ENCODE measurements around the gene NEUROD2. TPM values are rescaled to one million over a fixed set of nuclear protein-coding genes. Genes with fewer than 3 reads are reported as not detected.

The NEUROD2 gene
- total RNA-seq, 6 experiments from 2014 or later: not detected

DNA sequence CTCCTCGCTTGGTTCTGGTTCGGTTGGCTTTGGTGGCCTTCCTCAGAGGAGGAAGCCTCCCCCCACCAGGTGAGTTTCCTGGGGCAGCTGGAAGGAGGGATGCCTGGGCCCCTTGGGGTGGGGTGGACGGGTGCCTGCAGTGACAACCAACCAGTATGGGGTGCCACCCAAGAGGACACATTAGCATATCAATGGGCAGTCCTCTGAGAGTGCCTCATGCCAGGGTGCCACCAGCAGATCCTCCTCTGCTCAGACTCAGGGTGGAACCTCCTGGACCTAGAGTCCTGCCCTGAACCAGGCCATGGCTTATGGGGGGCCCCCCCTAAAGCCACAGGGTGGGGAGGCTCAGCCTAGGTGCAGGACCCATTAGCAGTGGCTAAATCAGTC is 21.8 kb upstream of the NEUROD2 start:
- no peak for DNase-seq
- no peaks in the 10 kb centered on the region for H3K9me3 Mint-ChIP-seq
- no peaks in the 10 kb centered on the region for H3K36me3 Mint-ChIP-seq (ENCODE audit: low read depth)
- TF ChIP-seq, protein P1, sequence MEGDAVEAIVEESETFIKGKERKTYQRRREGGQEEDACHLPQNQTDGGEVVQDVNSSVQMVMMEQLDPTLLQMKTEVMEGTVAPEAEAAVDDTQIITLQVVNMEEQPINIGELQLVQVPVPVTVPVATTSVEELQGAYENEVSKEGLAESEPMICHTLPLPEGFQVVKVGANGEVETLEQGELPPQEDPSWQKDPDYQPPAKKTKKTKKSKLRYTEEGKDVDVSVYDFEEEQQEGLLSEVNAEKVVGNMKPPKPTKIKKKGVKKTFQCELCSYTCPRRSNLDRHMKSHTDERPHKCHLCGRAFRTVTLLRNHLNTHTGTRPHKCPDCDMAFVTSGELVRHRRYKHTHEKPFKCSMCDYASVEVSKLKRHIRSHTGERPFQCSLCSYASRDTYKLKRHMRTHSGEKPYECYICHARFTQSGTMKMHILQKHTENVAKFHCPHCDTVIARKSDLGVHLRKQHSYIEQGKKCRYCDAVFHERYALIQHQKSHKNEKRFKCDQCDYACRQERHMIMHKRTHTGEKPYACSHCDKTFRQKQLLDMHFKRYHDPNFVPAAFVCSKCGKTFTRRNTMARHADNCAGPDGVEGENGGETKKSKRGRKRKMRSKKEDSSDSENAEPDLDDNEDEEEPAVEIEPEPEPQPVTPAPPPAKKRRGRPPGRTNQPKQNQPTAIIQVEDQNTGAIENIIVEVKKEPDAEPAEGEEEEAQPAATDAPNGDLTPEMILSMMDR (IDR thresholded peaks at IDR 0.05): no peak
- peaks cover 37% of the 10 kb centered on the region for H3K27me3 Mint-ChIP-seq (ENCODE audit: insufficient read depth)
- H3K27ac Mint-ChIP-seq: no peak overlapping the region
- no peak overlapping the region for H3K4me3 Mint-ChIP-seq
- H3K4me1 Mint-ChIP-seq (ENCODE audit: low read depth): no peaks in the 10 kb centered on the region

DNA sequence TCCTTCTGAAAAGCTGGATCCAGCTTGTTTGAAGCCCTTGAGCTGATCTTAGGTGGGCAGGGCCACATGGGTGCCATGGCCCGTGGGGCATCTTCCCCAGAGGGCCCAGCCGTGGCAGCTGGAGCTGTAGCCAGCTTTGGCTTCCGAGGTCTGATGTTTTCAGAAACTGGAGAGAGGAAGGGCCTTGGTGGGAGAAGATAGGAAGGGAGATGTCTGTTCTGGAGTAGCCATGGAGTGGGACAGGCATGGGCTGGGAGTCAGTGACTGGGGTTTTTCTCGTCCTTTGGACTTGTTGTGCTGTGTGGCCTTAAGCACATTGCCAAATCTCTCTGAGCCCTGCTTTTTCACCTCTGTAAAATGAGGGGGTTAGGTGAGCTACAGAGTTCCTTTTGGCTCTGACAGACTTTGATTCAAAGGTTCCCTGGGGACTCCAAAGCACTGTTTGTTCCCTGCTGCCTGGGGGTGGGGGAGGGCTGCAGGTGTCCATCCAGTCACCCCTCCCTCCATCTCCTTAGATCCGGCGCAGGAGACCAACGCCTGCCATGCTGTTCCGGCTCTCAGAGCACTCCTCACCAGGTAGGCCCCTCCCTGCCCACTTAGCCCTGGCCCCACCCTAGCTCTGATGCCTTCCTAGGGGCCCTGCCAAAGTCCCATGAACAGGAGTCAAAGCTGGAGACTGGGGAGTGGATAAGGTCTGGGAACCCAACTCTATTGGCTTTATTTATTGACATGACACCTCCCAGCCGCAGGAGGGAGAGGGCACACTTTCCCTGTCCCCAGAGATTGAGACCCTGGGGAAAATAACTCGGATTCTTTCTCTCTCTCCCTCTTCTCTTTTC is 21.2 kb upstream of the NEUROD2 start:
- H3K4me1 Mint-ChIP-seq (ENCODE audit: low read depth): no peaks in the 10 kb centered on the region
- no peaks in the 10 kb centered on the region for H3K9me3 Mint-ChIP-seq
- H3K36me3 Mint-ChIP-seq (ENCODE audit: low read depth): no peaks in the 10 kb centered on the region
- DNase-seq: no peak
- TF ChIP-seq, protein P1 (IDR thresholded peaks at IDR 0.05): no peak
- no peak overlapping the region for H3K4me3 Mint-ChIP-seq
- H3K27me3 Mint-ChIP-seq (ENCODE audit: insufficient read depth): peaks cover 37% of the 10 kb centered on the region
- no peak overlapping the region for H3K27ac Mint-ChIP-seq

DNA sequence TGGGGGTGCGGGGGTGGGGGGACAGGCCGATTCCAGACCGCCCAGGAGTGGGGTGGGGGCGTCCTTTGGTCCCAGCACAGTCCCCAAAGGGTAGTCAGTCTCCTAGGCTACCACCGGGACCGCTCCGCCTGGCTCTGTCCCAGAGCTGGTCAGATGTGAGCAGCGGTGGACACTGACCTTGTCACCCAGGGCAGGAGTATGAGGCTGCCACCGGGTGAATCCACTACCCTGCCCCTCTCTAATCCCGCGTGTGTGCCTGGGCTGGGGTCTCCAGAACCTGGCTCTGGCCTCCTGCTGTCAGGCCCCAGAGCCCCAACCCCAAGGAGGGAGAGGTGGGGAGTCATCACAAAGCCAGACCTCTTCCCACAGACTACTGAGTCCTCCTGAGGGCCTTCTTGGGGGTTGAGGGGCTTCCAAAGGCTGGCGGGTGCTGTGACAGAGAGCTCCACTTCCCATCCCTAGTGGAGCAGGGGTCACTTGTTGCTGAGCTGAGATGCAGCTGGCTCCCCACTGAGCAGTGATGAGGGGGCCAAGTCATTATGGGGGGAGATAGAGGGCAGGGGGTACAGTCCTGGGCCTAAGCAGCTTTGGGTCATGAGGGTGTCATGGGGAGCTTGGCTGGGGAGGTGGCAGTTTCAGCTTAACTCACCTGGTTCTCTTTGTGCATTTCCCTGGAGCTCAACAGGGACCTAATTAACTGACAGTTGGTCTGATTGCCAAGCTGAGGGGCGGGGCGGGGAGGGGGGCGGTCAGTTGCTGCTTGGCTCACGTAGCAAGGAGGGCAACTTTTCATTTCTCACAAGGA is 20.2 kb upstream of the NEUROD2 start:
- Mint-ChIP-seq H3K36me3 (ENCODE audit: low read depth) (no peaks in the 10 kb centered on the region), H3K9me3 (no peaks in the 10 kb centered on the region), H3K27me3 (ENCODE audit: insufficient read depth) (peaks cover 44% of the 10 kb centered on the region), H3K4me3 (no peak overlapping the region), H3K27ac (no peak overlapping the region), H3K4me1 (ENCODE audit: low read depth) (0 out of 2 replicates have a peak, but pooled peaks cover 5% of the 10 kb centered on the region)
- no peak for DNase-seq
- TF ChIP-seq, protein P1 (IDR thresholded peaks at IDR 0.05): no peak

- H3K27me3 Mint-ChIP-seq (ENCODE audit: insufficient read depth): peaks cover 44% of the 10 kb centered on the region
- TF ChIP-seq, protein P1 (IDR thresholded peaks at IDR 0.05): no peak
- peaks cover 8% of the 10 kb centered on the region for H3K4me1 Mint-ChIP-seq (ENCODE audit: low read depth)
Observed at GRCh38 chr17:39627047-39627711, 19.5 kb upstream of the NEUROD2 start.

GRCh38 chr17:39626171-39627046 is 18.7 kb upstream of the NEUROD2 start, which contains the start of gene PPP1R1B:
TSS of gene PPP1R1B (plus strand) at chr17:39626952. CDS start at chr17:39627393, 441 bp downstream.
- Mint-ChIP-seq H3K4me3 (no peak within 1 kb of the TSS), H3K4me1 (ENCODE audit: low read depth) (peaks cover 13% of the 10 kb centered on the region), H3K9me3 (no peaks in the 10 kb centered on the region), H3K27ac (no peak within 1 kb of the TSS), H3K27me3 (ENCODE audit: insufficient read depth) (peaks cover 40% of the 10 kb centered on the region), H3K36me3 (ENCODE audit: low read depth) (no peaks in the 10 kb centered on the region)
- DNase-seq: no peak
- TF ChIP-seq, protein P1 (IDR thresholded peaks at IDR 0.05): no peak

More at GRCh38 chr17:39627047-39627711, 19.5 kb upstream of the NEUROD2 start:
- no peak overlapping the region for H3K27ac Mint-ChIP-seq
- H3K9me3 Mint-ChIP-seq: no peaks in the 10 kb centered on the region
- no peak overlapping the region for H3K4me3 Mint-ChIP-seq
- DNase-seq: no peak
- H3K36me3 Mint-ChIP-seq (ENCODE audit: low read depth): no peaks in the 10 kb centered on the region
